Uterus (tissue), 2 donors: ENCODE measurements around the gene NEUROG3.

Experiments
- POLR2A ChIP-seq, 2 donors: fragments of 450-650 bp; IDR thresholded peaks; one replicate each; pipeline ENCODE4 v1.6.1; 2016; ENCODE audit warnings: antibody characterized with exemption in 2 of 2, mild to moderate bottlenecking in 1 of 2, moderate library complexity in 1 of 2
- TF ChIP-seq, protein P1 (sequence below), 4 experiments: fragments of 200-600 bp in 2 of 4; fragments of 450-650 bp in 2 of 4; sonication (generic) in 2 of 4; IDR thresholded peaks; one replicate each; pipeline ENCODE4 v1.5.1; 2016 to 2019; ENCODE audit warnings: antibody characterized with exemption in 4 of 4, mild to moderate bottlenecking in 2 of 4, moderate library complexity in 1 of 4

DNA sequence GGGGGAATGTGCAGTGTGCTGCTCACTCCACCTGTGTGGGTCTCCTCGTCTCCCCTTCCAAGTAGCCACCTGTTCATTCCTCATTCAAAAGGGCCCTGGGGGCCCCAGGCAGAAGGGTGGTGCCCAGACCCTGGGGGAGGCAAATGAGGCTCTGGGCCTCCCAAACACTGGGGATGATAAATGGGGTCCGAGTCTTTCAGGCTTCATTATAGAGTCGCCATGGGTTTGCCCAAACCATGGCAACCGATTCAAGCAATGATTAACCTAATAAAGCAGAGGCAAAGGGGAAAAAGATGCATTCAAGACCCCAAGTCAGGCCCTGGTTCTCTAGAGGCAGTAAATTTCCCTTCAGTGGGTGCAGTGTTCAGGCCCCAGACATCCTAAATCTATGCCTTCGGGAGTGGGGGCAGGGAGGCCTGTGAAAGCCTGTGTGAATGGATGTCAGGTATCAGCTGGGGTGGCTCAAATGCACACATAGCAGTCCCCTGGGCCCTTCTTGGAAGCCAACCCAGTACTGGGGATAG lies 10.4 kb downstream of the NEUROG3 start:
- TF ChIP-seq, protein P1, sequence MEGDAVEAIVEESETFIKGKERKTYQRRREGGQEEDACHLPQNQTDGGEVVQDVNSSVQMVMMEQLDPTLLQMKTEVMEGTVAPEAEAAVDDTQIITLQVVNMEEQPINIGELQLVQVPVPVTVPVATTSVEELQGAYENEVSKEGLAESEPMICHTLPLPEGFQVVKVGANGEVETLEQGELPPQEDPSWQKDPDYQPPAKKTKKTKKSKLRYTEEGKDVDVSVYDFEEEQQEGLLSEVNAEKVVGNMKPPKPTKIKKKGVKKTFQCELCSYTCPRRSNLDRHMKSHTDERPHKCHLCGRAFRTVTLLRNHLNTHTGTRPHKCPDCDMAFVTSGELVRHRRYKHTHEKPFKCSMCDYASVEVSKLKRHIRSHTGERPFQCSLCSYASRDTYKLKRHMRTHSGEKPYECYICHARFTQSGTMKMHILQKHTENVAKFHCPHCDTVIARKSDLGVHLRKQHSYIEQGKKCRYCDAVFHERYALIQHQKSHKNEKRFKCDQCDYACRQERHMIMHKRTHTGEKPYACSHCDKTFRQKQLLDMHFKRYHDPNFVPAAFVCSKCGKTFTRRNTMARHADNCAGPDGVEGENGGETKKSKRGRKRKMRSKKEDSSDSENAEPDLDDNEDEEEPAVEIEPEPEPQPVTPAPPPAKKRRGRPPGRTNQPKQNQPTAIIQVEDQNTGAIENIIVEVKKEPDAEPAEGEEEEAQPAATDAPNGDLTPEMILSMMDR (IDR thresholded peaks at IDR 0.05) = no peak
- no peak for TF ChIP-seq POLR2A (IDR thresholded peaks at IDR 0.05)
